NCI-H345 (cell line): ENCODE measurements around the gene IL17C.

Experiments used
- DNase-seq: peaks from one replicate; lab custom pipeline; 2025; lab: John Stamatoyannopoulos, UW

IL17C gene

DNA sequence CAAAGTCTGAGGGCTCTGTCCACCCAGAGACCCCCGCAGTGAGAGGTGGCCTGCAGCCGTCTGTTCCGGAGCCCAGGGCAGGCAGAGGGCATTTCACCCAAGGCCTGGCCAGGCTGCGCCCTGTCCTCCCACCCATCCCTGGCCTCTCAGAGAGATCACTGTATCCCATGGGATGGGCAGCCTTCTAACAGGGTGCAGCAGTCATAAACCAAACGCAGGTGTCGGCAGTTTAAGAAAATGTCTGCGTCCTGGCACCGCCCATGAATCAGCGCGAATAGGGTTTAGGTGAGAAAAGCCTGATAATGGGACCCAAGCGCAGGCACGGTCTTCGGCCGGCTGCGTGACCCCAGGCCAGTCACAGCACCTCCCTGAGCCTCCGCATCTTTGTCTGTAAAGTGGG, 7.1 kb downstream of the IL17C start:
- DNase-seq = no peak

DNA sequence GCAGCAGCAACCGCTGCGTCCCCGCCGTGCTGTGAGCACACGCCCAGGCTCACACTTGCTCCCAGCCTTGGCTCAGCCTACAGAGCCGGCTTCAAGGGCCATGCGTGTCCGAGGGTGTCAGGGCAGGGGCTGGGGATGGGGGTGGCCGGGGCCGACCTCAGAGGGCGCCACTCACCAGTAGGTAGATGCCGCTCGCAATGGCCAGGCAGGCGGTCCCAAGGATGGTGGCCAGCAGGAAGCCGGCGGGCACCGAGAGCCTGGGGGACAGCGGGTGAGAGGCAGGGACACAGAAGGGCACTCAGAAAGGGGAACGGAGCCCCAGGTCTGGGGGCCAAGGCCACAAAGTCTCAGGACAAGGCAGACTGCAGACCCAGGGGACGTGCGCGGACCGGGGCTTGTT, 7.6 kb downstream of the IL17C start:
- no peak for DNase-seq

DNA sequence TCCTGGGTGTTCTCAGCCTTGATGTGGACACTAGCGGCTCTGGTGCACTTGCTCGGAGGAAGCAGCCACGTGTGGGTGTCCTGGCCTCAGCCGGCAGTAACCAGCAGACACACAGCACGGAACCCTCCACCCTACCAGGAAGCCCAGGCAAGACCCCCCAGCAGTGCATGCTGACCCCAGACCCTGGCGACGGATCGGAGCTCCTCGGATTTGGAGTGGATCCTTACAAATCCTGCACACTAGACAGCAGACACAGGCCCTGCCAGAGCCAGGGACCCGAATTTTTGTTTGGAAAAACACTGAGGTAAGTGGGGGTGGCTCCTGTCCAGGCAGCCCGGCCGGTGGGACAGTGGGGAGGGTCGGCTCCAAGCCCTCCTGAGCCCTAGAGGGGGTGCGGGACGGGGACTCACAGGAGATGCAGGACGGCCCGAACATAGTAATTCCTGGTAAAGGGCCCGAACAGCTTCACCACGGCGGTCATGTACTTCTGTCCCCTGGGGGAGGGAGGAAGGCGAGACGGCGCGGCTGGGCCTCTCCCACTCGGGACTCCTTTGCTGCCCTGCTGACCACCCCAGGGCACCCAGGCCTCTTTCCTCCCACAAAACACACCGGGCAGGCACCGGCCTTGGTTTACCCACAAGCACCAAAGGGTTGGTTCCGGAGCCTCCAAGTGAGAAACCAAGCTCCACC, 8.1 kb downstream of the IL17C start:
- no peak for DNase-seq

DNA sequence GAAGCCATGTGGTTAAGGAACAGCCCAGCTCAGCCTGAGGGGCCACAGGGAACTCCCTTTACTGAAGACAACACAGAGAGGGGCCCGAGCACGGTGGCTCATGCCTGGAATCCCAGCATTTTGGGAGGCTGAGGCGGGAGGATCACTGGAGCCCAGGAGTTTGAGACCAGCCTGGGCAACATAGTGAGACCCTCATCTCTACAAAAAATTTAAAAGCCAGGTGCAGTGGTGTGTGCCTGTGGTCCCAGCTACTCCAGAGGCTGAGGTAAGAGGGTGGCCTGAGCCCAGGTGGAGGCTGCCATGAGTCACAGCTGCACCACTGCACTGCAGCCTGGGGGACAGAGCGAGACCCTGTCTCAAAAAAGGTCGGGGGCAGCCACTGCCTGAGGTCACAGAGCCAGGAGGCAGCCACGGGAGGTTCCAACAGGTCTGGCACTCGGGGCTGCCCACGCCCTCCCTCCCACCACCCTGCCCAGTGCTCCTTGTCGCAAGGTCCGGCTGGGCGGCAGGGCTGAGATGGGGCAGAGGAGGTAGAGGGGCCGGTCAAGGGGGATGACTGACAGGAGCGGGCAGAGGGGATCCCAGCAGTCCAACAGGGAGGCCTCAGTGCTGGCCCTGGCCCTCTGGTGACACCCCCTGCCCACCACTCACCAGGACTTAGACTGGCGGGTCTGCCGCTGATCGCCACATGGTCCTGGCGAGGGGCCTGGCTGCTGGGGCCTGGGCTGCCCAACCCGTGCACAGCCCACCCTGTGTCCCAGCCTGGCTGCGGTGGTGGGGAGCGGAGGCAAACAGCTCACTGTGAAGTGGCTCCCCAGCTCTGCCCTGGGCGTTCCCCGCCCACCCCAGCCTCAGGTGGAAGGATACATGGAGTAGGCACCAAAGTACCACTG, 9.1 kb downstream of the IL17C start:
- DNase-seq = no peak

DNA sequence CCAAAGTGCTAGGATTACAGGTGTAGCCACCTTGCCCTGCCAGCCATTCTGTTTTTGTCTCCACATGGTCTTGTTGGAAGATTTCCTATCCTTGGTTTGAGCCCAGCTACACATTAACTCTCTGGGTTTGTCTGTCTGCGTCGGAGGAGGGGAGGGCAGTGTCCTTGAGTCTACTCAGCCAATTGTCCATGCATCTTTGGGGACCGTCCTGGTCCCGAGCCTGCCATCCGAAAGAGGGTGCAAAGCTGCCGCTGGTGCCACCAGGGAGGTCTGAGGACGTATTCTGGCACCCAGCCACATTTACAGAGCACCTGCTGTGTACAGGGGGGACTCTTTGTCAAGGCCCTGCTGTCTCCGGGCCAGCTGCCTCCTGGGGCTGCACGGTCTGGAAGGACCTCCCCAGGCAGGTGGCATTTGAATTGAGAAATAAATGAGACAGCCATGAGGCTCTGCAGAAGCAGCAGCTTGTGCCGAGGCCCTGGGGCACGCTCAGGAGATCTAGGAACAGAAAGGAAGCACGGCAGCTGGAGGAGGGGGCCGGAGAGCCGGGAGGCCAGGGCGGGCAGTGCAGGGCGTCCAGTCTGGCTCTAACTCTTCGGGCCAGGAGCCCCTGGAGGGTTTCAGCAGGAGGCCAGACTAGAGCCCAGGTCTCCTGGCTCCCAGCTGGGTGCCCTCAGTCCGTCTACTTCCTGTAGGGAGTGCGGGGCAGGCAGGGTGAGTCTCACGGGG, 11.0 kb downstream of the IL17C start:
- DNase-seq = peak; percentile 83

DNA sequence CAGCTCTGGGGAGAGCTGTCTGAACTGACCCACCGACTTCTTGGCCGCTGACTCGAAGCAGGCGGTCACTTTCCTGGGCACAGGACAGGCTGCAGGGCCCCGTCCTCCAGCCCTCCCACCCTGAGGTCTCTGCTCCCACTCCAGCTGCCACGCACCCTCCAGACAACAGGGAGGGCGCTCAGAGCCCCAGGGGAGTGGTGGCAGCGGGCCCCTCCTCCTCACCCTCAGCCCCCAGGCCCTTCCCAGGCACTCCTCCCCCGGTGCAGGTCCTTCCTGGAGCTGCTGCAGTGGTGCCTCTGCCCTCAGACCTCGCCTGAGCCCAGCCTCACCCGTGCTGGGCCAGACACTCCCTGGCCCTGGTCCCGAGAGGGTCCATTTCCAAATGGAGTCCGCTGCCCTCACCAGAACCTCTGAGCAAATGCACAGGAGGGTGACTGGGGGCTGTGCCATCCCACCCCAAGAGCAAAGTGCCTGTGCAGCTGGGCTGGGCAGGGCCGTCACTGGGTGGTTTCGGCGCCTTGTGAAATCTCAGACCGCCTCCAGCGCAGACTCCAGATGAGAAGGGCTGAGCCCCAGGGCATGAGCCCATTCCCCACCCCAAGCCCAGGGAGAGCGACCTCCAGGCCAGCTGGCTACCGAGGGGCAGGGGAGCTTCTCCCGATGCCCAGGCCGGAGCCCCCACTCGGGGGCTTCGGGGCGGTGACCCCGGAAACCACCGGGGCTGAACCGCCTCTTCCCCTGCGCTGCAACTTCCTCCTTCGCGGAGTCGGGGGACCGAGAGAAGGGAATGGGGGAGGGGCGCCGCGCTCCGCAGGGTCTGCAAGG, 11.8 kb downstream of the IL17C start:
- no peak for DNase-seq

DNA sequence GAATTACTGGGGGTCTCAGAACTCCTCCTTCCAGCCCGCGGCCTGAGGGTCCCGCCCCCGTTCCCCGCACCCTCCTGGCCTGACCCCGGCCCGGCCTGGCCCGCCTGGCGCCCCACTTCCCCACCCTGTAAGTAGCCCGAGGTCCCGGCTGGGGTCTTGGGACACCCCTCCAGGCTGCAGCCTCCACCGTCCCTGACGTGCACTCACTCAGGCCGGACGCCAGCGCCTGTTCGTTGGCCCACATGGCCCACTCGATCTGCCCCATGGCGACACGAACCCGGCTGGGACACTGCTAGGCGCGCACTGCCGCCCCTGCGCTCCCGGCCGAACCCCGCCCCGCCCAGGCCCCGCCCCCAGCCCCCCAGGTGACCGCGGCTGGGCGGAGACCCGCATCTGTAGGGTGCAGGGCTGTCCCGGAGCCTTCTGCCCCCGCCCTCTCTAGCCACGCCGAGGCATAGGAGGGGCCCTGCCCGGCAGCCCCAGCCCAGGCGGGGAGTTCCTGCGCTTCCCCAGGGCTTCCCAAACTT, 12.4 kb downstream of the IL17C start, which contains the start of gene CYBA:
CYBA (minus strand) TSS at position 305 of the 527 bp plus-strand sequence; CDS start at position 265, 40 bp downstream.
- DNase-seq = no peak

DNA sequence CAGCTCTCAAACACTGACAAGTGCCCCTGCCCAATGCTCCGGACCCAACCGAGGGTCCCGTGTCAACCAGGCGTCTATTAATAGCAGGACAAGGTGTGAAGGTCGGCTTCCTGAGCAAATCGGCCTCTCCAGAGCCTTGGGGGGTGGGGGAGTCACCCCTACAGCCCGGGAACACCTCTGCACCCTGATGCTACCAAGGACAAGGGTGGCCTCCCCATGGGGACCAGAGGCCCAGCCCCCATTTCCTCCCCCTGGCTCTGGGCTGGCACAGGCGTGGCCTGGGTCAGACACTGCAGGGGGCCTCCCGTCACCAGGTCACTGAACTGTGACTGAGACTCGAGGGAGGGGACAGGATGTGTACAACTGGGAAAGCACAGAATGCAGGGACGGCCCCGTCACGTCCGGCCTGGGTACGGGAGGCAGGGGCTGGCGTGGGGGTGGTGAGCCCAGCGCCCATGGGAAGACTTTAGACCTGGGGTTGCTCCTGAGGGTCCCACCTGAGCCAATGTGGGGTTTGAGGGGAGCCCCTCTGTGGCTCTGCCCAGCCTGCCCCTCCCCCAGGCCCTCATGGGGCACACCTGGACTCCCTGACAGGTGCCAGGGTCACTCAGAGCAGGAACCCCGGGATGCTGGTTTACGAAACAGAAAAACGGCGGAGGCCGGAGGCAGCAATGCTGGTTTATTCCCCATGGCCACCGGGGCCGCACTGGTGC, 13.1 kb downstream of the IL17C start:
- DNase-seq = no peak

DNA sequence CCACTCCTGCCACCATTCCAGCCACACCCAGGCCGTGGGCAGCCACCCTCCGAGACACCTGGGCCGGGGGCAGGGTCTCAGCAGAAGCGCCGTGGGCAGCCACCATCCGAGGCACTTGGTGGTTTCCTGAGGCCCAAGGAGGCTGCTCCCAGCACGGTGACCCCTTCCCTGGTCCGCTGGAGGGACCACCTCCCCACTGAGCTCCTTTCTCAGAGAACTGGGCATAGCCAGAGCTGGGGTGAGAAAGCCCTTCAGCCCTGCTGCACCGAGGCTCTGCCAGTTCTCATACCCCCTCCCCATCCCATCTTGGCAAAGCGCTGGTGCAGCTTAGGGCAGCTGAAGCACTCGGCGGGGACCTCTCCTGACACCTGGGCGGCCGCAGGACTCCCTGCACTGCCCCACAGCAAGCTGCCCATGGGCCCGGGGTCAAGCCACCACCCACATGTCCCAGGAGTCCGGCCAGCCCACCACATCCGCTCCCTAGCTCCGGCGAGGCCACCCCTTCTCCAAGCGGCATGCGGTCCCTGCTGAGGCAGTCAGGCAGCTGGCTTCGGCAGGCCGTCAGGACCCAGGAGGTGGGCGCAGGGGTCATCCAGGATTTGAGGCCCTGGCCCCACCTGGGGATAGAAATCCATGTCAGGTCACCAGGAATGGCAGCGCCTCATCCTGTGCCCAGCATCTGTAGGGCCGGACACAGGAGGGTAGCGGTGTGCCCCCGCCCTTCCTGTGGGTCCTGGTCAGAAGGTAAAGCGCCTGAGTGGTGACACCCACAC, 13.8 kb downstream of the IL17C start:
- no peak for DNase-seq

DNA sequence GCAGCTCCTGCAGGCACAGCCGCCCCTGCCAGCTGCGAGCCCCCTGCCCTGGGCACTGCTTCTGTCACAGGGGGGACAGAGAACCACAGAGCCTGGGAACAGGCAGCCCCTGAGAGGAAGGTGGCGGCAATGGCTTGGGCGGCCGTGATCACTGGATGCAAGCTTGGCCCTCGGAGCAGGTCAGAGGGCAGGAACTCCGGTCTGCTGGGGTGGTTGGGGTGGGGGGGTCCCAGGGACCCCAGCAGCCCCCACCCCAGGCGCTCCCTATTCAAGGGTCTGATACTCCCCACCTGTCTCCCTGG, 14.3 kb downstream of the IL17C start:
- no peak for DNase-seq

DNA sequence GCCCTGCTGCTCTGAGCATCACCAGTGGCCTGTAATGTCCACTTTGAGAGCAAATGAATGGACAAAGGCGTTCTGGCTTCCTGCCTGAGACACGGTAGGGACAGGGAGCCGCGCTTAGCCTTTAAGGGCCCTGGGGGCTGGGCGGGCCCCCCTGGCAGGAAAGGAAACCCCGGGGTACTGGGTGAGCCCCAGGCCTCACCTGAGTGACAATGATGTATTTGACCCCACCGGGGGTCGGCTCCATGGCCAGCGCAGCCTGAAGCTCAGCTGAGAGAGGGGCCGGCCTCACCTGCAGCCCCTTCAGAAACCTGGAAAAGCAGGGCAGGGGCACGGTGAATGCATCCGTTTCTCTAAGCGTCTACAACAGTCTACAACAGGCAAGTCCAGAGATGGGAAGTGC, 14.7 kb downstream of the IL17C start:
- DNase-seq = no peak

DNA sequence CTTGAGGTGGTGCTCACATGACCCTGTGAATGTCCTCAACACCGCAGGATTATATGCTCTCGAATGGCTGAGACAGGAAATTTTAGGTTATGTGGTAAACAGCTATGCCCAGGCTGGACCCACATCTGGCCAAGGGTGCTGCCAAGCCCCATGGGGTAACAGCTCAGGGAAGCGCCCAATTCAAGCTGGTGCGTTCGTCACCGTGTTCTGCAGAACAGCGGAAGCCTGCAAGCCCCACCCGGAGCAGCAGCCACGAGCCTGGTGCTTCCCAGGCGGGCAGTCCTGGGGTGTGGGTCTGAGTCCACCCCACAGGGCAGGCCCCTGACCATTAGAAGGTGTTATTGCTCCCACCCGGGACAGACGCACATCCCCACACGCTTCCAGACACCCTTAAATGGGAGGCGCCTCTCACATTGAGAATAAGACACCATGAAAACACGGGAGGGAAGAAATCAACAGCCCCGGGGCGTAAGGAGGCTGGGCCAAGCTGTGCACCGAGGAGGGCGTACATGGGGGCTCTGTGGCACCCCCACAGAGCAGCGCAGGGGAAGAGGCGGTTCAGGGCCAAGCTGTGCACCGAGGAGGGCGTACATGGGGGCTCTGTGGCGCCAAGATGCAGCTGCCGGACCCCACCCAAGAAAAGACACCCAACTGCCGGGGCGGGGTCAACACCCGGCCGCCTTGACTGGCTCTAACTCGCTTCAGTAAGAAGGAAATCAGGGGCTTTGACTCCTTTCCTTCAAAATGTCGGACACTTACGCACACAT, 15.4 kb downstream of the IL17C start:
- DNase-seq = no peak

DNA sequence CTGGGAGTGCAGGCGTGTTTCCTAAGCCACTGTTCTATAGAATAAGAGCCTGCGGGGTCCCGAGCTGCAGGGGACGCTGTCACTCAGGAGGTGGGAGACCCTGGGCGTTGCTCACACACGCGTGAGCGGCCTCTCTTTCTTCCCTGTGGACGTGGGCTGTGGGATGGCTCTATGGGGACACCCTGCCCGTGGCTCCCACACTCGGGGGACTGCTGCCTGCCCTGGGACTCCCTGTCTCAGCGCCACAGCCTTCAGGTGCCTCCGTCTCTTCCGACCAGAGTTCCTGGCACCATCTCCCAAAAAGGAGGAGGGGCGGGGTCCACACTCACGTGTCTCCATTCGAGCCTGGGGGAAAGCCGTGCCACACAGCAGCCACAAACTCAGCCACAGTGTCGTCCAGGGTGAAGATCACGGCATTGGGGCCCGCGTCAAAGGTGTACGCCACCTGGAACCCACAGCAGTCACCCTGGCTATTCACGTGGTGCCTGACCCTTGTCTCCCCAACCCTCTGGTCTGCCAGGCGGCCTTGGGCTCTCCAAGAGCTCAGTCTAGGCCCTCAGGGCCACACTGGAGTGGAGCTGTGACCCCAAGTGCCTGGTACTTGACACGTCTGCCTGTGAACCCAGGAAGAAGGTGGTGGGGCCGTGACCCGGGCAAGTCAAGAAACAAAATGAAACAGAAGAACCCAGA, 16.1 kb downstream of the IL17C start:
- no peak for DNase-seq

DNA sequence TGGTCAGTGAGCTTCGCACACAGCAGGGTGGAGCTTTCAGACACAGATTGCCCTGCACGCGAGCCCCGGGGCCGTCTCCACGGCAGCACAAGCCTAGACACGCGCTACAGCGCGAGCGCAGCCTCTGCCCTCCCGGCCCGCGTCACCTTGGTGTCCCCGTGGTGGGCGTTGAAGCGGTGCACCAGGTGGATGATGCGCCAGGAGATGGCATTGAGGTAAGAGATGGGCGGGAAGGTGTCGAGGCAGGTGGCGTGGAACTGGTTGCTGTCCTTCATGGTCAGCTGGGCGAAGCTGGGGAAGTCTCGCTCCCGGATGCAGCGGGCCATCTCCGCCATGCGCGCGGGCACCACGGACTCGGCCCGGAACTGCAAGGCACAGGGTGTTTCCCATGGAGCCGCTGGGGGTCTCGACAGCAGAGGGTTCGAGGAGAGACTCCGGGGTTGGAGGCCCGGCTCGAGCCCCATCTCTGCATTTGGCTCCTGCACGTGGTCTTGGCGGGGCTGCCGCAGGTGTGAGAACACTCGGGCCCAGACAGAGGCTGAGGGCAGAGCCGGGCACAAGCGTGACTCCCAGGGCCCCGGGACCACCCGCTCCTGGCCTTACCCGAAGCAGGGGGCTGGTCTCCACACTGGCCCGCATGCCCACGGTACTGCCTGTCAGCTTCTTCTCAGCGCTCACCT, 16.8 kb downstream of the IL17C start:
- no peak for DNase-seq

DNA sequence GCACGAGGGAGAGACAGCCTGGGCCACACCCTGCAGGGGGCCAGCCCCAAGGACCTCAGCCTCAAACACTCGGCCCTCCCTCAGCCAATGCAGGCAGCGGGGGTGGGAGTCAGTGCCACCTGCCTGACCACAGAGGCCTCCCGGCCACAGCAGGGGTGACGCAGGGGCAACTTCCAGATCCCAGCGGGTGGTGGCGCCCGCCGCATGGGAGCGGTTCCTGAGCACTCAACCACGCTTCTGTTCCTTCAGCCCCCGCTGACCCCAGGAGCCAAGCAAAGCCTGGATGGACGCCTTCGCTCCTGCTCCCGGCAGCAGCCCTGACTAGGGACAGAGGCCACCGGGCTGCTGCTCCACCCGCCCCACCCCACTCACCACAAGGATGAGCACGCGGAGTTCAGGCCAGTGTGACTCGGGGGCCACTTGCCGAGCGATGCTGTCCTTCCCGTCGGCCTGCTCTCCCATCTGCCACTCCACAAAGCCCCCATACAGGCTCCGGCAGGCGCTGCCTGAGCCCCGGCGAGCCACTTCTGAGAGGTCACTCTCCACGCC, 17.4 kb downstream of the IL17C start:
- no peak for DNase-seq

DNA sequence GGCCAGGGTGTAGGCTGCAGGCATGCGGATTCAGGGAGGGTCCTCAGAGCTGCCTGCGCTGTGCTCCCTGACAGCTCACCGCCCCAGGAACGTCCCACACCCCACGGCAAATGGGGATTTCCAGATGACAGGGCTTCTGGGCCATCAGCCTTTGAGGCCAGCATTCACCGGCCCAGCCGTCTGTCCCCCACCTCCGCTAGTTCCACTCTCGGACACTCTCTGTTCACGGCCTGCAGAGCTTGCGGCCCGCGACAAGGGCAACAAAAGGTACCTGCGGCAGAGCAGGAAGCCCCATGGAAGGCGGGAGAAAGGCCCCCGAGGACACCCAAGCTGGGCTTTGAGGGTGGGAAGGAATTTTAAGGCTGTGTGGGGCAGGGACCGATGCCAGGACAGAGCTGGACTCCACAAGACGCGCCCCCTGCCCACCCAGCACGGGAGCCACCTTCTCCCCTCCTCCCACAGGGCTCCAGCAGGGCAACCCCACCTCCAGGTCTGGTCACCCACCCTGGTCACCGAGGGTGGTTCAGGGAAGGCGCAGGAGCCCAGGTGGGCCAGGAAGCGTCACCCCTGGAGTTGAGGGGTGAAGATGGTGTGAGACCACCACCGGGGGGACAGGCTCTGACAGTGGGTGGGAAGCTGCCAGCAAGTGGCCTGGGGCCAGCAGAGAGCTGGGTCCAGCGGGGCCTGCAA, 18.1 kb downstream of the IL17C start:
- DNase-seq = no peak

DNA sequence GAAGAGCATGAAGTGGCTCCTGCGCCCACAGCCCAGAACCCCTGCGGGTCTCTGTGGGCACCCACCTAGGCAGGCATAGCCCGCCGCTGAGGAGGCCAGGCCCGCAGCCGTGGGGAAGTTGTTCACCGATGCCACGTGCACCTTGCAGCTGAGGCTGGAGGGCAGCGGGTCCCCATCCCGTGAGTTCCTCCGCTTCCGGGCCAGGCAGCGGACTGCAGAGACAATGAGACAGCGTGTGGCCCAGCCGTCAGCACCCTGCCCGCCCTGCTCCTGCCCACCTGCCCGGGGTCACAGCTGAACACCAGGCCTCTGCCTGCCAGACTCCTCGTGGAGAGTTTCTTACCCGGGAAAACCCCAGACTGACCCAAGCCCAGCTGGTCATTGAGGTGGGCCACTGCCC, 19.0 kb downstream of the IL17C start:
- no peak for DNase-seq
